Tibial nerve (tissue), 4 donors: ENCODE results near the gene SLC35F1. TPM values are rescaled to one million over a fixed set of nuclear protein-coding genes. Genes with fewer than 3 reads are reported as not detected.

Experiments
- DNase-seq, 2 donors: peaks; one replicate each; pipeline ENCODE4 v3.0.0-alpha.2; 2019; ENCODE audit warnings: low spot score in 2 of 2
- H3K27ac ChIP-seq, 4 donors: fragments of 200-600 bp; sonication (generic) in 3 of 4; one replicate each; pipeline ENCODE4 v1.5.1; 2017 to 2019; ENCODE audit warnings: mild to moderate bottlenecking in 1 of 4
- H3K27me3 ChIP-seq, 2 donors: fragments of 200-600 bp; sonication (generic) in 1 of 2; one replicate each; pipeline versions ENCODE4 v1.5.1 to v1.6.0; 2017 to 2019
- H3K36me3 ChIP-seq, 3 donors: fragments of 200-600 bp; sonication (generic); one replicate each; pipeline ENCODE4 v1.5.1; 2018 to 2019
- H3K4me1 ChIP-seq, 4 donors: fragments of 200-600 bp; sonication (generic) in 3 of 4; one replicate each; pipeline ENCODE4 v1.5.1; 2017 to 2019
- H3K4me3 ChIP-seq, 4 donors: fragments of 200-600 bp; sonication (generic) in 3 of 4; one replicate each; pipeline ENCODE4 v1.5.1; 2017 to 2019; ENCODE audit warnings: mild to moderate bottlenecking in 1 of 4, moderate library complexity in 1 of 4
- H3K9me3 ChIP-seq, 4 donors: fragments of 200-600 bp; sonication (generic) in 3 of 4; one replicate each; pipeline ENCODE4 v1.5.1; 2017 to 2019
- CTCF ChIP-seq, 5 experiments: fragments of 200-600 bp in 3 of 5; fragments of 450-650 bp in 2 of 5; sonication (generic) in 3 of 5; IDR thresholded peaks; one replicate each; pipeline ENCODE4 v1.5.1; 2016 to 2019; ENCODE audit warnings: antibody characterized with exemption in 5 of 5, mild to moderate bottlenecking in 3 of 5, moderate library complexity in 2 of 5
- EP300 ChIP-seq, 2 donors: sonication (generic); formaldehyde crosslinking; IDR thresholded peaks; one replicate each; pipeline ENCODE4 v1.6.1; 2017; ENCODE audit warnings: antibody characterized with exemption in 2 of 2, mild to moderate bottlenecking in 1 of 2
- POLR2A ChIP-seq, 2 donors: fragments of 450-650 bp; IDR thresholded peaks; one replicate each; pipeline ENCODE4 v1.6.1; 2017; ENCODE audit warnings: antibody characterized with exemption in 2 of 2, mild to moderate bottlenecking in 2 of 2, moderate library complexity in 2 of 2
- WGBS, 2 donors: methylation state at CpG; one replicate each; pipeline ENCODE4 v1.1.5; 2018; 5-methylcytosine and 5-hydroxymethylcytosine counted together
- total RNA-seq, 4 donors: library from RNA; depleted of rRNA; stranded (reverse); fragments of >200 nt; gene quantifications; one replicate each; pipeline ENCODE4 v1.1.0, GENCODE V29; 2016

SLC35F1 gene
- total RNA-seq, 4 donors from 2014 or later: 12.7 to 40.4 (median 16.5) TPM

GRCh38 chr6:117924690-117925089 is 17.6 kb downstream of the SLC35F1 start:
- no peak overlapping the region for H3K27ac ChIP-seq
- TF ChIP-seq CTCF (IDR thresholded peaks at IDR 0.05) (no peak), POLR2A (IDR thresholded peaks at IDR 0.05) (no peak), EP300 (IDR thresholded peaks at IDR 0.05) (no peak)
- no peaks in the 10 kb centered on the region for H3K36me3 ChIP-seq
- no peak for DNase-seq
- peaks cover 0 to 9% (median 0%) of the 10 kb centered on the region in 4 donors for H3K4me1 ChIP-seq
- WGBS, 2 donors: 63 to 67% methylated on average over 2 of the region's 2 CpGs
- H3K9me3 ChIP-seq: peaks cover 0 to 13% (median 3%) of the 10 kb centered on the region in 4 donors
- peaks cover 0 to 9% of the 10 kb centered on the region in 2 donors for H3K27me3 ChIP-seq
- no peak overlapping the region for H3K4me3 ChIP-seq

DNA sequence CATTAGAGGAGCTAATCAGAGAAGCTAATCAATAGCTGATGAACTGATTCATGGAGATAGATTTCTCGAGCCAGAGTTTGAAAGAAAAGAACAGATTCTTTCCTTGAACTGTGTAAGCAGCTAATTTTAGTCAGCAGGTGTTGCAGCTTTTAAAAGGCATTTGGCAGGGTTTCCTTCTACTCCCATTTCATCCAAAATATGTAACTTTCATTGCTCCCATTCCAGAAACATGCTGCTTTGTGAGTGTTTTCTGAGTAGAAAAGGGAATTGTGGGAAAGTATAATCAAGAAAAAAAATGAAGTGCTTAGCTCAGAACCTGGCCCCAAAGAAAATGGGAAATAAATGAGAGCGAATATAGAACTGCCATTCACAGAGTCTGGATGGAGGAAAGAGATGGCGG is 20.8 kb downstream of the SLC35F1 start:
- H3K4me1 ChIP-seq: peaks cover 0 to 6% (median 2%) of the 10 kb centered on the region in 4 donors
- no peaks in the 10 kb centered on the region for H3K36me3 ChIP-seq
- no peak for TF ChIP-seq CTCF (IDR thresholded peaks at IDR 0.05)
- no peak for TF ChIP-seq POLR2A (IDR thresholded peaks at IDR 0.05)
- no peak for TF ChIP-seq EP300 (IDR thresholded peaks at IDR 0.05)
- no peaks in the 10 kb centered on the region for H3K27me3 ChIP-seq
- peaks cover 0 to 13% (median 3%) of the 10 kb centered on the region in 4 donors for H3K9me3 ChIP-seq
- WGBS, 2 donors: 87 to 89% methylated on average over 3 of the region's 3 CpGs
- H3K4me3 ChIP-seq: no peak overlapping the region
- H3K27ac ChIP-seq: no peak overlapping the region
- no peak for DNase-seq

DNA sequence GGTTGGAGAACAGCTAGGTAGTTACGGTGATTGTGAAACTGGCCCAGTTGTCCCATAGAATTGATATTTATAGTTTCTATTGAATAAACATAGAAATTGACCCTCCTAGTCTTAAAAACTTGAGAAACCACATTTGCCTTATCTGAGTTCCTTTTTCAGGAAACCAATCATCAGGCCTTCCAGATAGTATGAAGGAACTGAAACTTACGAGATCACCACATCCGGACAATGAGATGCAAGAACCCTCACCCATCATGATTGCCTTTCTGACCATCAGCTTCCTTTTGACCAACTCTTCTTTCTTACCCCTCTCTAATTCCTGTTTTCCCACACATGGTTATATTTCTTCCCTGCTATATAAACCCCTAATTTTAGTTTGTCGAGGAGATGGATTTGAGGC is 21.8 kb downstream of the SLC35F1 start:
- no peak for DNase-seq
- TF ChIP-seq EP300 (IDR thresholded peaks at IDR 0.05): no peak
- no peak for TF ChIP-seq POLR2A (IDR thresholded peaks at IDR 0.05)
- no peak for TF ChIP-seq CTCF (IDR thresholded peaks at IDR 0.05)
- H3K27ac ChIP-seq: no peak overlapping the region
- 85 to 89% methylated on average over 4 of the region's 4 CpGs for WGBS, 2 donors
- no peaks in the 10 kb centered on the region for H3K27me3 ChIP-seq
- no peak overlapping the region for H3K4me3 ChIP-seq
- peaks cover 0 to 6% (median 2%) of the 10 kb centered on the region in 4 donors for H3K4me1 ChIP-seq
- no peaks in the 10 kb centered on the region for H3K36me3 ChIP-seq
- peaks cover 0 to 13% (median 3%) of the 10 kb centered on the region in 4 donors for H3K9me3 ChIP-seq

GRCh38 chr6:117929501-117929900 is 22.4 kb downstream of the SLC35F1 start:
- H3K9me3 ChIP-seq: peaks cover 0 to 13% (median 3%) of the 10 kb centered on the region in 4 donors
- WGBS, 2 donors: 79 to 94% methylated on average over 1 of the region's 1 CpG
- peak overlapping the region in 1 of 4 donors; percentile 76 for H3K27ac ChIP-seq
- H3K4me1 ChIP-seq: peaks cover 0 to 6% (median 2%) of the 10 kb centered on the region in 4 donors
- H3K36me3 ChIP-seq: no peaks in the 10 kb centered on the region
- TF ChIP-seq CTCF (IDR thresholded peaks at IDR 0.05) (no peak), EP300 (IDR thresholded peaks at IDR 0.05) (no peak), POLR2A (IDR thresholded peaks at IDR 0.05) (no peak)
- DNase-seq: no peak
- H3K27me3 ChIP-seq: no peaks in the 10 kb centered on the region
- no peak overlapping the region for H3K4me3 ChIP-seq

GRCh38 chr6:117930645-117931044 is 23.6 kb downstream of the SLC35F1 start:
- H3K9me3 ChIP-seq: peaks cover 0 to 13% (median 3%) of the 10 kb centered on the region in 4 donors
- TF ChIP-seq POLR2A (IDR thresholded peaks at IDR 0.05): no peak
- TF ChIP-seq CTCF (IDR thresholded peaks at IDR 0.05): no peak
- DNase-seq: no peak
- no peaks in the 10 kb centered on the region for H3K36me3 ChIP-seq
- H3K4me3 ChIP-seq: no peak overlapping the region
- H3K27me3 ChIP-seq: no peaks in the 10 kb centered on the region
- H3K27ac ChIP-seq: peak overlapping the region in 2 of 4 donors; percentile 58 to 76
- 57 to 70% methylated on average over 3 of the region's 3 CpGs for WGBS, 2 donors
- H3K4me1 ChIP-seq: peaks cover 0 to 6% (median 2%) of the 10 kb centered on the region in 4 donors
